Breast epithelium (tissue), 4 donors: ENCODE results near the gene ZNF180. TPM values are rescaled to one million over a fixed set of nuclear protein-coding genes. Genes with fewer than 3 reads are reported as not detected.
A peak's percentile ranks its signal among the peaks of the same experiment; 100 is the strongest.

Experiments used
- DNase-seq, 2 donors: peaks; one replicate each; pipeline ENCODE4 v3.0.0-alpha.2; 2019; ENCODE audit warnings: low spot score in 2 of 2
- H3K27ac ChIP-seq, 2 donors: fragments of 200-600 bp; sonication (generic) in 1 of 2; one replicate each; pipeline ENCODE4 v1.5.1; 2016 to 2019; ENCODE audit warnings: mild to moderate bottlenecking in 1 of 2
- H3K27me3 ChIP-seq, 2 donors: fragments of 200-600 bp; sonication (generic) in 1 of 2; one replicate each; pipeline versions ENCODE4 v1.5.1 to v1.6.0; 2017 to 2019; ENCODE audit warnings: control low read depth in 1 of 2, mild to moderate bottlenecking in 1 of 2
- H3K36me3 ChIP-seq: fragments of 200-600 bp; one replicate; pipeline ENCODE4 v1.5.1; 2019
- H3K4me1 ChIP-seq, 2 donors: fragments of 200-600 bp; sonication (generic); one replicate each; pipeline ENCODE4 v1.5.1; 2016 to 2019; ENCODE audit warnings: control low read depth in 1 of 2
- H3K4me3 ChIP-seq, 3 donors: fragments of 200-600 bp; sonication (generic); 1 replicate in 2 of 3; 2 replicates in 1 of 3; pipeline ENCODE4 v1.5.1; 2016 to 2019; ENCODE audit warnings: mild to moderate bottlenecking in 3 of 3, moderate library complexity in 2 of 3
- H3K9me3 ChIP-seq, 2 donors: fragments of 200-600 bp; sonication (generic) in 1 of 2; one replicate each; pipeline ENCODE4 v1.5.1; 2016 to 2019; ENCODE audit warnings: control low read depth in 1 of 2
- POLR2A ChIP-seq: fragments of 450-650 bp; IDR thresholded peaks from one replicate; pipeline ENCODE4 v1.6.1; 2016; ENCODE audit warnings: antibody characterized with exemption, mild to moderate bottlenecking, moderate library complexity
- POLR2AphosphoS5 ChIP-seq, 3 donors: sonication (generic); formaldehyde crosslinking; IDR thresholded peaks; one replicate each; pipeline ENCODE4 v1.6.1; 2017; ENCODE audit warnings: antibody characterized with exemption in 3 of 3
- intact Hi-C: fragments of 100-400 bp; cut with DNase I; formaldehyde crosslinking; loops from one replicate; pipeline ENCODE4 v1.15.1; 2023; ENCODE audit warnings: low total_unique reads
- total RNA-seq, 3 donors: library from RNA; depleted of rRNA; stranded (reverse); fragments of >200 nt; gene quantifications; one replicate each; pipeline ENCODE4 v1.1.0, GENCODE V29; 2016
- TF ChIP-seq, protein P1 (sequence below), 3 donors: fragments of 450-650 bp; IDR thresholded peaks; one replicate each; pipeline ENCODE4 v1.5.1; 2016 to 2017; ENCODE audit warnings: antibody characterized with exemption in 3 of 3, mild to moderate bottlenecking in 3 of 3, moderate library complexity in 3 of 3

Gene ZNF180
- 10 to 100 TPM in 1 of 3 donors, 1 to 10 TPM in 2; 9.0 to 28.5 (median 9.8) TPM for total RNA-seq

DNA sequence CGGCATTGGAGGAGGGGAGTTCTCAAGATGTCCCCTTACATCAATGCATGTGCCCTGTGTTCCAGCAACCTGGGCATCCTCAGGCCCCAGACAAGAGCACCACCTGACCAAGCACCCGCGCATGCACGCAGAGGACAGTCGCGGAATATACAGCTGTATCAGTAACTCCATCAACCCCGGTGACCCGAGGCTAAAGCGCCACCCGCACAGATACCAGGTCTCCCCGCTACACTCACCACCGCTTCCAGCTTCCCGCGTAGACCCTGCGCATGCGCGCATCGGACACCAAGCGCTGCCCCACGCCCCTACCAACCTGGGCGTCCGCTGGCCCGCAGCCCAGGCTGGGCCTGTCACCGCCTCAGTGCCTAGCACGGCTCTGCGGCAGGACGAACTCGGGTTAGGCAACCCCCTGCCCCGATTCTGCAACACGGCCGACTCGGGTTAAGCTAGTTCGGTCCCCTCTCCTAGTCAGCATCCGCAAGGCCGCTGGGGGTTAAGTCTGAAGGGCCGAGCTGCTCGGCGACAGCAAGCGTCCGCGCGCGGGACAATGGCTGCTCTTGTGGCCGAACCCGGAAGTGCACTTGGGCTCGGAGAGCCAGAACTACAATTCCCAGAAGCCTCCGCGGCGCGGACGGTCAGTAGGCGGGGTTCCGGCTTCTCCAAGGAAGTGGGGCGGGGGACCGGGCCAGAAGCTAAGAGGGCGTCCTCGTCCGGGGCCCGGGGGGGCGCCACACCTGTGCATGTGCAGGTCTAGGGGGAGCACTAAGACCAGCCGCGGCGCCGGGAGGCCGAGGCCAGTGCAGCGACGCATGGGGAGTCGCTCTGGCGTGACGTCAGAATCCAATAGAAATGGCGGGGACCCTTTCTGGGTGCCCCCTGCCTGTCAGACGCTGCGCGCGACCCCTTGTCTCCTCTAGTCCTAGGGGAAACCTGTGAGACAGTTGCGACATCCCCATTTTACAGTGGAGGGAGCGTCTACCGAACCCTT is at the start of gene ZNF180:
Gene ZNF180 (minus strand): TSS at position 561 of the 988 bp plus-strand sequence. CDS start 3,188 bp downstream, outside the sequence.
- peak within 1 kb of the TSS; percentile 53 to 97 (median 78) for H3K4me3 ChIP-seq
- H3K4me1 ChIP-seq: peaks cover 0 to 5% of the 10 kb centered on the region in 2 donors
- no peaks in the 10 kb centered on the region for H3K27me3 ChIP-seq
- H3K27ac ChIP-seq: peak within 1 kb of the TSS; percentile 89 to 94
- intact Hi-C loops: no loop called here
- TF ChIP-seq POLR2A (peak; percentile 89), POLR2AphosphoS5 (IDR thresholded peaks at IDR 0.05) (peak; percentile 84 to 88 (median 86))
- TF ChIP-seq, protein P1, sequence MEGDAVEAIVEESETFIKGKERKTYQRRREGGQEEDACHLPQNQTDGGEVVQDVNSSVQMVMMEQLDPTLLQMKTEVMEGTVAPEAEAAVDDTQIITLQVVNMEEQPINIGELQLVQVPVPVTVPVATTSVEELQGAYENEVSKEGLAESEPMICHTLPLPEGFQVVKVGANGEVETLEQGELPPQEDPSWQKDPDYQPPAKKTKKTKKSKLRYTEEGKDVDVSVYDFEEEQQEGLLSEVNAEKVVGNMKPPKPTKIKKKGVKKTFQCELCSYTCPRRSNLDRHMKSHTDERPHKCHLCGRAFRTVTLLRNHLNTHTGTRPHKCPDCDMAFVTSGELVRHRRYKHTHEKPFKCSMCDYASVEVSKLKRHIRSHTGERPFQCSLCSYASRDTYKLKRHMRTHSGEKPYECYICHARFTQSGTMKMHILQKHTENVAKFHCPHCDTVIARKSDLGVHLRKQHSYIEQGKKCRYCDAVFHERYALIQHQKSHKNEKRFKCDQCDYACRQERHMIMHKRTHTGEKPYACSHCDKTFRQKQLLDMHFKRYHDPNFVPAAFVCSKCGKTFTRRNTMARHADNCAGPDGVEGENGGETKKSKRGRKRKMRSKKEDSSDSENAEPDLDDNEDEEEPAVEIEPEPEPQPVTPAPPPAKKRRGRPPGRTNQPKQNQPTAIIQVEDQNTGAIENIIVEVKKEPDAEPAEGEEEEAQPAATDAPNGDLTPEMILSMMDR (IDR thresholded peaks at IDR 0.05): peak; percentile 70 to 98 (median 79)
- peaks cover 19% of the 10 kb centered on the region for H3K36me3 ChIP-seq
- peak; percentile 92 to 96 for DNase-seq
- H3K9me3 ChIP-seq: peaks cover 36 to 40% of the 10 kb centered on the region in 2 donors

DNA sequence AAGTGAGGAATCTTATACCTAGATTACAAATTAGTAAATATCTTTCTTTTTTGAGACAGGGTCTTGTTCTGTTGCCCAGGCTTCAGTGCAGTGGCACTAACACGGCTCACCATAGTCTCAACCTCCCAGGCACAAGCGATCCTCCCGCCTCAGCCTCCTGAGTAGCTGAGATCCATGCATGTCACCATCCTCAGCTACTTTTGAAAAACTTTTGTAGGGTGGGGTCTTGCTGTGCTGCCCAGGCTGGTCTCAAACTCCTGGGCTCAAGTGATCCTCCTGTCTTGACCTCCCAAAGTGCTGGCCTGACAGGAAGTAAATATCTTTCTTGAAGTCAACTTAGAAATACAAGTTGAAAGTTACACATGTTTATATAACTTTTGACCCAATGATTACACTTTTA is 49.2 kb upstream of the ZNF180 start:
- Histone ChIP-seq H3K4me1 (no peaks in the 10 kb centered on the region), H3K36me3 (no peaks in the 10 kb centered on the region), H3K27ac (no peak overlapping the region), H3K4me3 (no peak overlapping the region), H3K9me3 (no peaks in the 10 kb centered on the region), H3K27me3 (peaks cover 0 to 6% of the 10 kb centered on the region in 2 donors)
- TF ChIP-seq POLR2A (no peak), POLR2AphosphoS5 (IDR thresholded peaks at IDR 0.05) (no peak)
- TF ChIP-seq, protein P1 (IDR thresholded peaks at IDR 0.05): no peak
- DNase-seq: no peak
- intact Hi-C loops: no loop called here

DNA sequence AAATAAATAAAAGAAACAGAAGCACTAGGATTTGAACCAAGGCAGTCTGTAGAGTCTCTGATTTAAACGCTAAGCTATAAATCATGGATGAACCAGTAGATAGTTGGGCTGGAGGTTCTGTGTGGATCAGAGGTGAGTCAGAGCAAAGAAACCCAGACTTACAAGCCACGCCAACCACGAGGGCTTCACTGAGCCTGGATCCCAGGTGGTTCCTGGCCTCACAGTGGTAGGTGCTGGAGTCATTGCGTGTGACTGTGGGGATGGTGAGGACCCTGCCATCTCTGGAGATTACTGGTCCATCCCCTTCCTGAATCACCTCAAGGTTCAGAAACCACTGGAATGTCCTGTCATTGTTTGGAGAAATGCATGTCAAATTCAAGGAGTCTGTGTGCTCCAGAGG is 48.4 kb upstream of the ZNF180 start:
- no peaks in the 10 kb centered on the region for H3K4me1 ChIP-seq
- H3K4me3 ChIP-seq: no peak overlapping the region
- no peaks in the 10 kb centered on the region for H3K9me3 ChIP-seq
- TF ChIP-seq POLR2A (no peak), POLR2AphosphoS5 (IDR thresholded peaks at IDR 0.05) (no peak)
- TF ChIP-seq, protein P1 (IDR thresholded peaks at IDR 0.05): no peak
- H3K36me3 ChIP-seq: no peaks in the 10 kb centered on the region
- no peak for DNase-seq
- intact Hi-C loops: no loop called here
- peaks cover 0 to 6% of the 10 kb centered on the region in 2 donors for H3K27me3 ChIP-seq
- no peak overlapping the region for H3K27ac ChIP-seq

DNA sequence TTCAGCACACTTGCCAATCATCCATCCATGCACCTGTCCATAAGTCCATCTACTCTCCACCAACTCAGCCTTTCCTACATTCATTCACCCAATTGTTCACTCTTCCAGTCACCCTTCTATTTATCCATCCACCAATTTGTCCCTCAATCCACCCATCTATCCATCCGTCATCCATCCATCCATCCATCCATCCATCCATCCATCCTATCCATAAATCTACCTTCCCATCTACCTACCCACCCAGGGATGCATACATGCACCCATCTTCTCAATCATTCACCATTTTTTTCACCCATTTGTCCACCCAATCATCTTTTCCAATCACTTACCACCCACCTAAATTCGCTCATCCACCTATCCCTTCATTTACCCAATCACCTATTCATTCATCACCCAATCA is 43.7 kb upstream of the ZNF180 start:
- no peak for DNase-seq
- no peak overlapping the region for H3K27ac ChIP-seq
- peaks cover 0 to 7% of the 10 kb centered on the region in 2 donors for H3K27me3 ChIP-seq
- intact Hi-C loops: no loop called here
- no peaks in the 10 kb centered on the region for H3K9me3 ChIP-seq
- TF ChIP-seq, protein P1 (IDR thresholded peaks at IDR 0.05): no peak
- TF ChIP-seq POLR2AphosphoS5 (IDR thresholded peaks at IDR 0.05): no peak
- TF ChIP-seq POLR2A: no peak
- H3K36me3 ChIP-seq: no peaks in the 10 kb centered on the region
- H3K4me1 ChIP-seq: no peaks in the 10 kb centered on the region
- no peak overlapping the region for H3K4me3 ChIP-seq

DNA sequence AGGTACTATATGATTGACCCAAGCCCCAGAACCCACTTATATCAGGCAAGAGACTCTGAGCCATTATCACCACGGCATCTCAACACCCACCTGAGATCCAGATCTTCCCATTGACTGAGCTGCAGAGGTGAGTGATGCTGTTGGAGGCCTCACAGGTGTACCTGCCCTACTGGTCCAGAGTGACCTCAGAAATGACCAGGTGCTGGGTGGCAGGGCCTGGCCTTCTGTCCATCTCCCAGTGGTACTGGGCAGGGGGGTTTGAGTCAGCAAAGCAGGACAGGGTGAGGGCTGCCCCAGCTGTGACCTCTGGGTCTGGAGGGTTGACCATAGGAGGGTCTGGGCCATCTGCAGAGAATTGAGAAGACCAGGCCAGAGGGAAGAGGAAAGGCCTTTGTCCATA is 42.3 kb upstream of the ZNF180 start:
- no peaks in the 10 kb centered on the region for H3K9me3 ChIP-seq
- H3K36me3 ChIP-seq: no peaks in the 10 kb centered on the region
- H3K4me3 ChIP-seq: no peak overlapping the region
- DNase-seq: no peak
- intact Hi-C loops: no loop called here
- H3K27ac ChIP-seq: no peak overlapping the region
- H3K27me3 ChIP-seq: peaks cover 0 to 5% of the 10 kb centered on the region in 2 donors
- no peak for TF ChIP-seq POLR2A
- TF ChIP-seq, protein P1 (IDR thresholded peaks at IDR 0.05): no peak
- TF ChIP-seq POLR2AphosphoS5 (IDR thresholded peaks at IDR 0.05): no peak
- H3K4me1 ChIP-seq: no peaks in the 10 kb centered on the region
